Right forelimb (tissue), 1 donor: ENCODE data around the gene HOXB13.

Experiments used
- DNase-seq: peaks from one replicate; pipeline ENCODE4 v3.0.0-alpha.2; 2018

The HOXB13 gene

GRCh38 chr17:48728232-48729231 is at the start of gene HOXB13:
TSS of gene HOXB13 (minus strand) at chr17:48728750. CDS start at chr17:48728593, 157 bp downstream.
- no peak for DNase-seq

DNA sequence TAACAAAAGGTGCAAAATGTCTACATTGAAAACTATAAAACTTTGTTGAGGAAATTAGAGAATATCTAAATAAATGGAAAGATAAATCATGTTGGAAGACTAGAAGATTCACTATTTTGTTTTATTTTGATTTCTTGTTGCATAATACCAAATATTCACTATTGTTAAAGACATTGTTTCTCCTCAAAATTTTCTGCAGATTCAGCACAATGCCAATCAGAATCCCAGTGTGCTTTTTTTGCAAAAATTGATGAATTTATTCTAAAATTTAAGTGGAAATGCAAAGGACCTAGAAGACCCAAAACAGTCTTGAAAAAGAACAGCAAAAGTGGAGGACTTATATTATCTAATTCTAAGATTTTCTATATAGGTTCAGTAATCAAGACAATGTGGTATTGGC is 48.1 kb upstream of the HOXB13 start:
- DNase-seq = no peak

DNA sequence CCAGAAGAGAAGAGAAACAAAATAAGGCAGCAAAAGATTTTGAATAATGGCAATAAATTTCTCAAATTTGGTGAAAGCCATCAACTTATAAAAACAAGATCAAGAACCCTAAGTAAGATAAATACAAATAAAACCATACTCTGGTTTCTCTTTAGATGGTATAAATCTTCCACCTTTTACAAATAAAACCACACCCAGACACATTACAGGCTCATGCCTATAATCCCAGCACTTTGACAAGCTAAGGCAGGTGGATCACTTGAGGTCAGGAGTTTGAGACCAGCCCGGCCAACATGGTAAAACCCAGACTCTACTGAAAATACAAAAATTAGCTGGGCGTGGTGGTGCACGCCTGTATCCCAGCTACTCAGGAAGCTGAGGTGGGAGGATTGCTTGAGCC is 44.7 kb upstream of the HOXB13 start:
- DNase-seq = no peak

DNA sequence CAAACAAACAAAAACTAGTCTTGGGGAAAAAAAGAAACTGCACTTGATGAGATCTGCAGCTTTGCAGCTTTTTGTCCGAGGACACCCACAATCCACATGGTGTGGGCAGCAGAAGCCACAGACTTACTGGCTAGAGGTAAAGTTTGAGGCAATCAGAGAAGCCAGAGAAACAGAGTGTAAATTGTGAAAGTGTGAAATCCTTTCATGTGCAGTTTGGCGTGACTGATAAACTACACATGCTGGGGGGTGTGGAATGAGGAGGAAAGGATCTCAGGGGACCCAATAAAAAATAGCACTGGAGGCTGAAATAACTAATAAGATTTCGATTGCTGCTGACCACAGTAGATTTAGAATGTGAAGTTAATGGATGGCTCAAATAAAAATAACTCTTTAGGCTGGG is 42.4 kb upstream of the HOXB13 start:
- DNase-seq = no peak

DNA sequence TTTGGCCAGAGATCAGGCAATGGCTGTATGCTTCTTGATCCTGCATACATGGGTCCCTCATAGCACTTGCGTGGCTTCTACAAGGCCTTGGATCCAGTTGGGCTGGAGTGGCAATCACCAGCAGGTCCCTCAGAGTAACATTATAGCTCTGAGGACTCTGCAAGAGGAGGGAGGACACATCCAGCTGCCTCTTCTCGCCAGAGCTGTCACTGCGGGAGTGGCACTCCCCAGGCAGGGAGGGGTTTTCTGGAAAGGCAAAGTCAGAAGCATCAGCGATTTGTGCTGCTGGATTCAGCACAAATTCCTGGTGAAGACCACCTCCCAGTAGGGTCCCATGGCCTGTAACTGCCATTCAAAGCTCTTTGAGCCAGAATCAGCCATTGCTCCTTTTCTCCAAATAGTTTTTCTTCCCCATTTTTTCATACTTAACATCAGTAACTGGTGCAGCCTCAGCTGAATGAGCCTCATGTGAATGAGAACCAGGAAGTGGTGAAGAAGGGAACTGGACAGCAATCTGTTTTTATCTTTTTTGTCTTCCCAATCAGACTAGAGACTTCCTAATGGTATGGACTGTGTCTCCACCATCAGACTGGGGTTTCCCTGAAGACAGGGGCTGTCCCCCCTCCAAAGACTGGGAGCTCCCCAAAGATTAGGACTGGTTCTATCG is 40.6 kb upstream of the HOXB13 start:
- no peak for DNase-seq

DNA sequence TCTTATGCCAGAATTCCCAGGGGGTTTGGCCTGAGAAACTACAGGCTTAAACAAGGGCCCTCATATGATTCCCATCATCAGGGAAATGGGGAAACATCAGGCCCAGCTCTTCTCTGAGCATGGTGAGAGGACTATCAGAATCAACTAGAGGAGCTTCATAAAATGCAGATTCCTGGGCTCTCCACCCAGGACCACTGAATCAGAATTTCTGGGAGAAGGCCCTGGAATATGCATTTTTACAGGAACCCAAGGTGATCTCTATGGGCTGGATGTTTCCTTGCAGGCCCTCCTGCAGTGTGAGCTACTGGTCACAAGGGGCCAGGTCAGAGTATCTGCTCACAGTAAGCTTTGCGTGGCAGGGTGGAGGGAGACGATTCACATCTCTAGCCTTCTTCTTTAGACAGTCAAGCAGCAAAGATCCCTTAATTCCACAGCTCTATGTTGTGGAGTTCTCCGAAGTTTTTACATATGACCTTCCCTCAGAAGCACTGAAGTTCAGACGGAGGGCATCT is 38.8 kb upstream of the HOXB13 start:
- no peak for DNase-seq

DNA sequence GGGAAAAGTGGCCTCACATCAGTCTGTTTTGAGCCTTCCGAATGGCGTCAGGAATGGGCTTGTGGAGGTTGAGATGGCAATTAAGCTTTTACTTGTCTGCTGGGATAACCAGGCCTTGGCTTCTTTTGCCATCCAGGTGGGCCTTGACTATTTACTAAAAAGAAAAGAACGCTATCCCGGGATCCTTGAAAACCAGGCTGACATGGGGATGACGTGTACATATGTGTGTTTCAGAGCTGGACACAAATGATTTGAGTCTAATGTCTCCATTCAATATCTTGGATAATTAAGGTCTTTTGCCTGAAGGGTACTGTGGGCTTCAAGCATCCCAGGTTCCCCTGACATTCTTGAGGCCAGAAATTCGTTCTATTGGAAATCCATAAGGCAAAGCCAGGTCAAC is 32.6 kb upstream of the HOXB13 start:
- DNase-seq = no peak

GRCh38 chr17:48760411-48760810 is 31.9 kb upstream of the HOXB13 start:
- no peak for DNase-seq

DNA sequence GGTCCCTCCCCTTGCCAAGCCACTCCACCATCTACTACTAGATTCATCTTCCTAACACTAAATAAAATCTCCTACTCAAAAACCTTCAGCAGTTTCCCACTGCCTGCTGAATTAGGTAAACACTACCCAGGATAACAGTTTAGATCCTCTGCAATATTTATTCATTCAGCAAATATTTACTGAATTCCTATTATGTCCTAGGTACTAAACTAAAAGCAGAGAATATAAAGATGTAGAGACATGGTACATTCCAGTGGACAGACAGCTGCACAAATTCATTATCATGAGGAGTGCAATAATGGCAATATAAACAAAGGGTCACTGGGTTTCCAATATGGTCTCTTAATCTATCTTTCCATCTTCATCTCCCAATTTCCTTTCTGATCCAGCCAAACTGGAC is 30.7 kb upstream of the HOXB13 start:
- no peak for DNase-seq

GRCh38 chr17:48757524-48757961 is 29.0 kb upstream of the HOXB13 start:
- no peak for DNase-seq

DNA sequence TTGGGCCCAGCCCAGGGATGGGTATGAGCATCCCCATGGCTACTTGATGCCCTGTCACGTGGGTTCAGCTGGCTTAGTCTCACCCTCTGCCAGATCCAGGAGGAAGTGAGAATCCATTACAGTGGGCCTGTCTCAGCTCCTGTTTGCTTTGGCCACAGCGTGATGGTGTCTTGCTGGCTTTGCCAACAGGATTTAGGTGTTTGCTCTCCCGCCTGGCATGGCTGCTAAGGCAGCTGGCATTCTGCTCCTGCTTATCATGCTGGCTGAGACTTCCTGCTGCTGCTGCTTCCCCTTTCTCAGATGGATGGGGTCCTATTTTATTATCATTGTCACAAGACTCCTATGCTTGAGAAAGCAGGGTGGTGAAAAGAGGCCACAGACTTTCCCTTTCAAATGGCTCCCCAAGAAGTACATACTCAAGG is 28.3 kb upstream of the HOXB13 start:
- no peak for DNase-seq

- no peak for DNase-seq
Measured at GRCh38 chr17:48755356-48755755, 26.8 kb upstream of the HOXB13 start.

- no peak for DNase-seq
Measured at GRCh38 chr17:48754500-48755261, 26.1 kb upstream of the HOXB13 start.

DNA sequence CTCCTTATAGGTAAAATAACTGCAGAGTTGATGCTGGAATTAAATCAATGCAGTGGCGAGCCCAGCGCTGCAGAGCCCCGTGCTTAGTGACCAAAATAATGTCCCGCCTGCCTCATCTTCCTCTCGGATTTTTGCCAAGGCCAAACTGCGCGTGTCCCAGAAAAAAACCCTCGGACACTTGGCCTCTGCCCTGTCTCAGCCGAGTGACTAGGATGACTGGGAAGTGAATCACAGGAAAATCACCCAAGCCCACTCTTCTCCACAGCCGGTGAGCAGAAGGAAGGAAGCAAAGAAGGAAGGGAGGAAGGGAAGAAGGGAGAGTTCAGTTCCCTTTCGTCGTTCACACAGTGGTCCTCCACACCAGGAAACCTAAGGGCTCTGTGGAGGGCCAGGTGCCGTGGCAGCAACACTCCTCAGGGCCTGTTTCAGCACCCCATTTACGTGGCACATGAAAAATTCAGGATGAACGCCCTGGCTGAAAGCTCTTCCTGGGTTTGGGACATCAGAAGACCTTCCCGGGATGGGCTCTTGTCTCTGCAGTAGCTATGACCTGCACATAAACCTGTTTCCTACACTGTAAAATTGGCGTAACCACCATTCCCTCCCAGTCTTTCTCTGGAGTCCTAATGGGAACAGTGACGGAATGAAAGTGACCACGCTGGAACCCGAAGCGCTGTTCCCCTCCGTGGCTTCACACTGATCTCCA is 25.4 kb upstream of the HOXB13 start:
- DNase-seq = no peak

DNA sequence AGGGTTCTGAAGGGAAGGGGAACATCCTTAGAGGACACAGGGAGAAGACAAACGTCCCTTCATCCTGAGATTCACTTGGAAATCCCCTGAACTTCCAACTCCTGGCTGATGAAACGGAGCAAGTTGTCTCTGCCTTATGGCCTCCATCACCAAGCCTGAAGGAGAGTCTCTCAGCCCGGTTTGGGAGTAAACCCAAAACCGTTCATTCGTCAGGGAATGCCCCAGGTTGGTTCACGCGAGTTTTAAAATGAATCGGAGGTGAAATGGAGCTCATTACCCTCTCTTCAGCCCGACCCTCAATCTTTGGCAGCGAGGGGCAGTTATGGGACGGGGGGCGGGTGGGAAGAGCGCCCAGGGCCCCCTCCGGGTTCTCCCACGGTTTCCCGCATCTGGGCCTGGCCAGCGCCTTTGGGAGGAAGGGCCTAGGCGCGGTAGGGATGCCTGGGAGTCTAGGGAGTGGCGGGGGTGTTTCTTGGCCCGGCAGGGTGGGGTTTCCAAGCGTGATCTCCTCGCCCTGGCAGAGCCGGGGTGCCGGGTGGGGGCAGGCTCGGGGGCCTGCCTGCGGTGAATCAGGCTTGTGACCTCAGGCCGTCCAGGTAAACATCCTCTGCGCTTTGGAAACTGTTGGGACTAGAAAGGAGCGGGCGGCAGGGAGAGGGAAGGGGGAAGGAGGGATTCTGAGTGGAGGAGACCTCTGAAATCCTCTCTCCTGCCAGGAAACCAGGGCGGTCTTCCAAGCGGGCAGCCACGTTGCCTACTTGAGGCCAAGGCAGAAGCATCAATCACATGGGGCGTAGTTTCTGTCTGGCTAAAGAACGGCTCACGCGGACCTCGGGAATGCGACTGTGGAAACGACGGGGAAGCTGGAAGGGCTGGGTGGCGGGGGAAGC is 24.1 kb upstream of the HOXB13 start:
- no peak for DNase-seq

GRCh38 chr17:48751733-48752398 is 23.3 kb upstream of the HOXB13 start:
- DNase-seq = no peak

- DNase-seq = no peak
Measured at GRCh38 chr17:48751172-48751571, 22.6 kb upstream of the HOXB13 start.

DNA sequence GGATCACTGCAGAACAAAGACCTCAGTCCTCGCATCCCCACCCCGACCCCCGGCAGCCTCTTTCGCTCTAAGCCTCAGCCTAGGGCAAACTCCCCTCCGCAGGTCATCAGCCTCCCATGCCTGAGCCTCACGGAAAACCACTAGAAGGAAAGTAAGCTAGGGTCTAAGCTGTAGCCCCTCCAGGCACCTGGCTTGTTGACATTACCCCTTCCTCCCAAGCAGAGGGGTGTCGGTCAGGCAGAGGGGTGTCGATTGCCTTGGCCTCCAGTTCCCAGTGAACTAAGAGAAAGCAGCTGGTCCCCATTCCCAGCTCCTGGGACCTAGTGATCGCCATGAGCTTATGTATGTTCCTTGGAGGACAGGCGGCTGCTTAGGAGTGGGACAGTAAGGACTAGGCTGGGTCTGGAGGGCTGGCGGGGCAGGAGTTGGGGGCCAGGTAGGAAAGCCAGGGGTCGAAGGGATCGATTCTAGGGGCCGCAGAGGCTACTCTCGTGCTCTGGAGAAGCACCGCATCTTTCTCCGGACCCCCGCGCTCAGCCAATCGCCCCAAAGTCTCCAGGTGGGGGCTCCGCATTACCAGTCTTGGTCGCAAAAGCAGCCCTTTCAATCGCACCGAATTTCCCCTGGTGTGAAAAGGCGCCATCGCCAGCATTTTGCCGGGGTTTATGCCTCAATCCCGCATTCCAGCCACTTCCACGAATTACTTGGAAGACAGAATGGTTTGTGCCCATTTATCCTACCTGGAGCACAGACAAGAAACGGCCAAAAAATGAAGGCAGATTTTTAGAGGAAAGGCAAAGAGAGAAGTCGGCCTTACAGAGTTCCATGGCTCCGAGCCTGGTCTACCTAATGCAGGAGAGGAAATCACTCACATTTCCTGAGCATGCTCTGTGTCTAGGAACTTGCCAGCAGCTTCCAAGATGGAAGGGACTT is 21.3 kb upstream of the HOXB13 start:
- DNase-seq = no peak
